Activated naive CD4-positive, alpha-beta T cell treated with anti-CD3 and anti-CD28 coated beads, Interleukin-2, amount 50 U/mL, for 72 hours (primary cell): ENCODE data around the gene DDOST. TPM values are rescaled to one million over a fixed set of nuclear protein-coding genes. Genes with fewer than 3 reads are reported as not detected.
"Not testable (repeated sequence)": the region's sequence is repeated elsewhere in the genome, so short reads cannot be mapped to it uniquely, and the experiment has no call there.

Experiments used
- ATAC-seq, 2 donors: fragments of 150-1000 bp; cut with Tn5 transposase; 2 replicates each; pipeline ENCODE4 v1.10.0; 2021; ENCODE audit warnings: mild to moderate bottlenecking in 2 of 2, moderate library complexity in 2 of 2
- DNase-seq, 2 donors: peaks; one replicate each; pipeline ENCODE4 v3.0.0; 2021 to 2022; ENCODE audit warnings: low spot score in 2 of 2
- H3K27ac Mint-ChIP-seq, 2 donors: one replicate each; pipeline ENCODE4 v1.8.0; 2022; ENCODE audit warnings: mild to moderate bottlenecking in 2 of 2, mixed read lengths in 2 of 2
- H3K36me3 Mint-ChIP-seq, 2 donors: one replicate each; pipeline ENCODE4 v1.8.0; 2022; ENCODE audit warnings: mixed read lengths in 2 of 2
- H3K9me3 Mint-ChIP-seq, 2 donors: one replicate each; pipeline ENCODE4 v1.8.0; 2022; ENCODE audit warnings: mixed read lengths in 2 of 2
- total RNA-seq, 2 donors: library from RNA; stranded (reverse); gene quantifications; one replicate each; pipeline ENCODE4 v1.2.3, GENCODE V29; 2022

The DDOST gene
- total RNA-seq, 2 donors from 2014 or later = 140 to 184 TPM

- Mint-ChIP-seq H3K36me3 (peaks cover 4 to 17% of the 10 kb centered on the region in 2 donors), H3K9me3 (peaks cover 4 to 14% of the 10 kb centered on the region in 2 donors)
- ATAC-seq, H3K27ac Mint-ChIP-seq, DNase-seq: not testable (repeated sequence)
Observed at GRCh38 chr1:20673626-20674025, 12.5 kb upstream of the DDOST start.

DNA sequence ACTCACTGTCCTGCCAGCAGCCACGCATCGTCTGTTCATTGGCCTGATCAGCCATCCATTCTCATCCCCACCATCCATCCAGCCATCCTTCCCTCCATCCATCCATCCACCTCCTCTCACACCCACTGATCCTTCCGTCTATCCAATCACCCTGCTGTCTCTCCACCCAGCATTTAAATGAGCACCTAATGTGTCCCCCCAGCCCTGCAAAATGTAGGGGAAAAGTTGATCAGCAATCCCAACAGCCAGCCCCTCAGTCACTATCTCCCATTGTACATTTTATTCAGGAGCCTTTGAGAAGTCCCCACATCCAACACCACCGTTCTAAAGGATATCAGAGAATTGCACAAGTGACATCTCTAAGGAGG is 11.1 kb upstream of the DDOST start:
- no peak for DNase-seq
- no peak for ATAC-seq
- H3K36me3 Mint-ChIP-seq = peaks cover 4% of the 10 kb centered on the region in 2 donors
- H3K9me3 Mint-ChIP-seq = peaks cover 0 to 3% of the 10 kb centered on the region in 2 donors
- peak overlapping the region in 1 of 2 donors; percentile 45 for H3K27ac Mint-ChIP-seq

DNA sequence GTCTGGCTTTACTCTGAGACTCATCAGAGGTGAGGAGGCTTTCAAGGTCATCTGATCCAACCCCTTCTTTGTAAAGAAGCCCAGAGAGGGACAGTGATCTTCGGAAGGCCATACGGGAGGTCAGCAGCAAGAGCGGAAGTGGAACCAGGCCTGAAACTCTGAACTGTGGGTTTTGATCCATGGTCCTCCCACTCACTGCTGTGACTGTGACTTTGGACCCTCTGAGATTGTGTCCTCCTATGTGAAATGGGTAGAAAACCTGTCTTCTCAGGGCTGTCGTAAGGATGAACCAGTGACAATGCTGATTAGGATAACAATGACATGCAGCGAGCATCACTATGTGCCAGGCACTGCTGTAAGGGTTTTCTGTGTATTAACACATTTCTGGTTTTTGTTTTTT is 9.8 kb upstream of the DDOST start:
- ATAC-seq (no peak), DNase-seq (no peak)
- H3K27ac Mint-ChIP-seq = no peak overlapping the region
- H3K36me3 Mint-ChIP-seq = no peaks in the 10 kb centered on the region
- peaks cover 0 to 6% of the 10 kb centered on the region in 2 donors for H3K9me3 Mint-ChIP-seq

GRCh38 chr1:20668581-20668980 is 7.4 kb upstream of the DDOST start:
- DNase-seq (no peak), ATAC-seq (no peak)
- Mint-ChIP-seq H3K9me3 (peaks cover 0 to 6% of the 10 kb centered on the region in 2 donors), H3K36me3 (no peaks in the 10 kb centered on the region), H3K27ac (no peak overlapping the region)

GRCh38 chr1:20666804-20667203 is 5.6 kb upstream of the DDOST start:
- Mint-ChIP-seq H3K27ac (peak overlapping the region in 1 of 2 donors; percentile 47), H3K36me3 (no peaks in the 10 kb centered on the region), H3K9me3 (peaks cover 0 to 6% of the 10 kb centered on the region in 2 donors)
- ATAC-seq (peak; percentile 74 to 94), DNase-seq (no peak)

DNA sequence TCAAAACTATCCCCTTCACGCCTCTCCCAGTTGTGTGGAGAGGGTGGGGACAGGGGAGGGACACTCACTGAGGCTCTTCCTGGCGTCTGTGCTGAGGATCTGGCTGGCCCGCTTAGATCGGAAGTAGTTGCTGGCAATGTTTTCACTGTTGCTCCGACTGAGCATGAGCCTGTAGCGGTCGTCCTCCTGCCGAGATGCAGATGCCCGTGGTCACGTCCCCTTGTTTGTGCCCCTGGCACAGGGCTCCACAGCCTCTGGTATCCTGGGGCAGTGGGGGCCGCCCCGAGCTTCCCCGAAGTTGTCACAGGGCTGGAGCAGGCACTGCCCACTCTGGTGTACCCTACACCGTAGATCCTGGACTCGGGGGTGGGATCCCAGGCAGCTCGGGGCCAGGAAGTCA is 5.0 kb upstream of the DDOST start:
- Mint-ChIP-seq H3K36me3 (peaks cover 2% of the 10 kb centered on the region in 2 donors), H3K9me3 (peaks cover 0 to 6% of the 10 kb centered on the region in 2 donors), H3K27ac (no peak overlapping the region)
- ATAC-seq (no peak), DNase-seq (no peak)

DNA sequence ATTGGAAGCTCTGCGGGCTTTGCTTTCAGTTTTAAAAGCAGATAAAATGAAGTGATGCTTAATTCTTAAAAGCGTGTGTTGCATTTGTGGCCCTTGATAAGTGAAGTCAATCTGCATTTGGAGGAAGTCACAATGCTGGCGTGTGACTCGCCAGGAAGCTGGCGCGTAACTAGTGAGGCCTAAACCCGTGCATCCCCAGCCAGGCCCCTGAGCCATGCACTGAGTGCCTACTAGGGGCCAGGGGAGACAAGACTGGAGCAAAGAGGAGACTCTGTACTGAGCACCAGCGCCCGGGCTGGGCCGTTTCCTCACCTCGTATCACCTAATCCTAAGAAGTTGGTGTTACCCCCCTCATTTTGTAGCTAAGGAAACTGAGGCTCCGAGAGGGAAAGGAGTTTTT is 4.6 kb upstream of the DDOST start:
- H3K27ac Mint-ChIP-seq = no peak overlapping the region
- no peak for ATAC-seq
- peaks cover 0 to 6% of the 10 kb centered on the region in 2 donors for H3K9me3 Mint-ChIP-seq
- H3K36me3 Mint-ChIP-seq = peaks cover 7% of the 10 kb centered on the region in 2 donors
- no peak for DNase-seq

DNA sequence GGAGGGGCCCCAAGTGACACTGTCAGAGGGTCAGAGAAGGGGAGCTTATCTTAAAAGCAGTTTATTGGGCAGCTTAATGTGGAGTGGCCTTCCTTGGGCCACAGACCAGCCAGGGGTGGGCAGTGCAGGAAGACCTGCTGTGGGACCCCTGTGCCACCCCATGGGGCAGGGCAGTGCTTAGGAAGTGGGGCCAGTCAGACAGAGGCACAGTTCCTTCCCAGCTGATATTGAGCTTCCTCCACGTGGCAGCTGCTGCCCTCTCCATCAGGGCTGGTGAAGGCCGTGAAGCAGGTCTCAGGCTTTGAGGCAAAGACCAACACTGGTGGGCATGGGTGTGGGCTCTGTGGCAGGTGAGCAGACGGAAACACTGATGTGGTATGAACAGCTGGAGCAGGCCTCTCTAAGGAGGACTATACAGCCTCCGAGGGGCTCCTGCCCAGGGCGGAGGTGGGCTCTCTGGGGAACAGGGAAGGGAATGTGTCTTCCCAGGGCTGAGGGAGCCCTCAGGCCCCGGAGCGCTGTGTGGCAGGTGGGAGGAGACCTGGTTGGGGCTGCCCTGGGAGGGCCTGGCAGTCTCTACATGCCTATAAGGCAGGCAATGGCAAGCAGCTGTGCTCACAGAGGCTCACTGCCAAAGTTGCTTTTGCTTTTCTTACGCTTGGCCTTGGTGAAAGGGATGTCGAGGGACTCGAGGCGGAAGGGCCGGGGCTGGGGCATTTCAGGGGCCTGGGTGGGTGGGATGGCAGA is 3.0 kb upstream of the DDOST start:
- peak overlapping the region in 1 of 2 donors; percentile 93 for H3K27ac Mint-ChIP-seq
- ATAC-seq (no peak), DNase-seq (no peak)
- peaks cover 0 to 6% of the 10 kb centered on the region in 2 donors for H3K9me3 Mint-ChIP-seq
- peaks cover 20 to 22% of the 10 kb centered on the region in 2 donors for H3K36me3 Mint-ChIP-seq

- DNase-seq = no peak
- no peak for ATAC-seq
- Mint-ChIP-seq H3K36me3 (peaks cover 22 to 25% of the 10 kb centered on the region in 2 donors), H3K27ac (peak overlapping the region in 1 of 2 donors; percentile 93), H3K9me3 (peaks cover 0 to 6% of the 10 kb centered on the region in 2 donors)
Observed at GRCh38 chr1:20663365-20663764, 2.2 kb upstream of the DDOST start.

- H3K27ac Mint-ChIP-seq = peak overlapping the region; percentile 93 to 99
- ATAC-seq (no peak), DNase-seq (no peak)
- H3K9me3 Mint-ChIP-seq = peaks cover 0 to 6% of the 10 kb centered on the region in 2 donors
- H3K36me3 Mint-ChIP-seq = peaks cover 22 to 28% of the 10 kb centered on the region in 2 donors
Observed at GRCh38 chr1:20662110-20662475, 924 bp upstream of the DDOST start.

- H3K9me3 Mint-ChIP-seq = no peaks in the 10 kb centered on the region
- H3K36me3 Mint-ChIP-seq = peaks cover 22 to 36% of the 10 kb centered on the region in 2 donors
- peak overlapping the region; percentile 93 to 99 for H3K27ac Mint-ChIP-seq
- DNase-seq = no peak
- ATAC-seq = peak in 1 of 2 donors; percentile 0
Observed at GRCh38 chr1:20660847-20661206, 342 bp downstream of the DDOST start.

- peak overlapping the region; percentile 93 to 99 for H3K27ac Mint-ChIP-seq
- no peaks in the 10 kb centered on the region for H3K9me3 Mint-ChIP-seq
- H3K36me3 Mint-ChIP-seq = peaks cover 22 to 36% of the 10 kb centered on the region in 2 donors
- no peak for ATAC-seq
- DNase-seq = no peak
Observed at GRCh38 chr1:20660363-20660762, 806 bp downstream of the DDOST start.

GRCh38 chr1:20658166-20658915 is 2.8 kb downstream of the DDOST start:
- DNase-seq = no peak
- Mint-ChIP-seq H3K36me3 (peaks cover 24 to 36% of the 10 kb centered on the region in 2 donors), H3K27ac (peak overlapping the region; percentile 93 to 99), H3K9me3 (no peaks in the 10 kb centered on the region)
- no peak for ATAC-seq

DNA sequence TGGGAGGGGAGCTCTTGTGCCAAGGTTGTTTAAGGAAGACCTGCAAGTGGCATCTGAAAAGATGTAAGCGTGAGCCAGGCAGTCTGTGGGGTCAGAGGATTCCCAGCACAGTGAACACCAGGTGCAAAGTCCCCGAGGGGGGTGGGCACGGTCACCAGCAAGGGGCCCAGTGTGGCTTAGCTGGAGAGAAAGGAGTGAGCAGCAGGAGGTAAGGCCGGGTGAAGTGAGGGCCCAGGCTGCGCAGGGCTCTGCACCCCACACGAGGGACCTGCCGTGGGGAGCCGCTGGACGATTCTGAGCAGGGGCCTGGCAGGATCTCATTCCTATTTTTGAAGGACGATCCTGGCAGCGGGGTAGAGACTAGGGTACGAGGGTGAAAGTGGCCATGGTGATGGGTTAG is 4.1 kb downstream of the DDOST start:
- Mint-ChIP-seq H3K9me3 (no peaks in the 10 kb centered on the region), H3K36me3 (peaks cover 27 to 36% of the 10 kb centered on the region in 2 donors), H3K27ac (peak overlapping the region; percentile 42 to 94)
- DNase-seq (no peak), ATAC-seq (no peak)

- DNase-seq (no peak), ATAC-seq (no peak)
- Mint-ChIP-seq H3K27ac (no peak overlapping the region), H3K9me3 (no peaks in the 10 kb centered on the region), H3K36me3 (peaks cover 11 to 14% of the 10 kb centered on the region in 2 donors)
Observed at GRCh38 chr1:20654104-20654690, 7.0 kb downstream of the DDOST start.

DNA sequence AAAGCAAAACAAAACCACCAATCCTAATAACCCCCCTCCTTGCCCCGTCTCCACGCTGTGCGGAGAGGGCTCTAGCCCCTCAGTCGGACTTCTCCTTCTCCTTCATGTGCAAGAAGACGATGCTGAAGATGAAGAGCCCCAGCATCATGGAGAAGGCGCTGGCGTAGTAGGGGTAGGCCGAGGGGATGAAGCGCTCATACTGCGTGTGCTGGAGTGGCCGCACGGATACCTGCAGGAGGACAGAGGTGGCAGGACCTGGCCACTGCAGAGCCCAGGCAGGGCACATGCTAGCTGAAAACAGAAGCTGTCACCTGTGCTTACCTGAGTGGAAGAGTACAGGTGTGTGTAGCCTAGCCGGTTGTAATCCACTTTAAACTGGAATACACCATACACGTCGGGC is 8.9 kb downstream of the DDOST start:
- Mint-ChIP-seq H3K36me3 (peaks cover 10 to 13% of the 10 kb centered on the region in 2 donors), H3K9me3 (no peaks in the 10 kb centered on the region), H3K27ac (no peak overlapping the region)
- no peak for DNase-seq
- ATAC-seq = no peak

- ATAC-seq (peak in 1 of 2 donors; percentile 21), DNase-seq (no peak)
- Mint-ChIP-seq H3K9me3 (no peaks in the 10 kb centered on the region), H3K27ac (peak overlapping the region; percentile 27 to 65), H3K36me3 (peaks cover 0 to 13% of the 10 kb centered on the region in 2 donors)
Observed at GRCh38 chr1:20648946-20649345, 12.2 kb downstream of the DDOST start.
